Activated CD8-positive, alpha-beta T cell treated with anti-CD3 and anti-CD28 coated beads for 36 hours (primary cell): ENCODE measurements around the gene TCEAL2. TPM values are rescaled to one million over a fixed set of nuclear protein-coding genes. Genes with fewer than 3 reads are reported as not detected.
A peak's percentile ranks its signal among the peaks of the same experiment; 100 is the strongest.
"Not testable (repeated sequence)": the region's sequence is repeated elsewhere in the genome, so short reads cannot be mapped to it uniquely, and the experiment has no call there.

Experiments used
- ATAC-seq: fragments of 200-7000 bp; cut with Tn5 transposase; one replicate; pipeline ENCODE4 v1.10.0; 2021; ENCODE audit warnings: mild to moderate bottlenecking, moderate library complexity
- CTCF ChIA-PET: fragments of 350-600 bp; sonication (Branson Sonifier 250); formaldehyde crosslinking; loops from one replicate; lab custom pipeline; 2021; ENCODE audit warnings: antibody characterized with exemption; lab: Charles Lee
- POLR2A ChIA-PET: fragments of 350-600 bp; sonication (Branson Sonifier 250); formaldehyde crosslinking; loops from one replicate; lab custom pipeline; 2021; ENCODE audit warnings: antibody characterized with exemption; lab: Charles Lee
- DNase-seq: peaks from one replicate; pipeline ENCODE4 v3.0.0-alpha.2; 2020
- H3K27ac Mint-ChIP-seq: one replicate; pipeline ENCODE4 v1.8.0; 2021; ENCODE audit warnings: mild to moderate bottlenecking, mixed read lengths
- H3K27me3 Mint-ChIP-seq: one replicate; pipeline ENCODE4 v1.8.0; 2021; ENCODE audit warnings: mixed read lengths
- H3K36me3 Mint-ChIP-seq: one replicate; pipeline ENCODE4 v1.8.0; 2021; ENCODE audit warnings: low read depth, mixed read lengths
- H3K4me1 Mint-ChIP-seq: one replicate; pipeline ENCODE4 v1.8.0; 2021; ENCODE audit warnings: low read depth, mixed read lengths
- H3K4me3 Mint-ChIP-seq: one replicate; pipeline ENCODE4 v1.8.0; 2021; ENCODE audit warnings: mild to moderate bottlenecking, moderate library complexity, mixed read lengths
- H3K9me3 Mint-ChIP-seq: one replicate; pipeline ENCODE4 v1.8.0; 2021; ENCODE audit warnings: mixed read lengths
- CTCF ChIP-seq: fragments of 200-600 bp; IDR thresholded peaks from one replicate; pipeline ENCODE4 v1.8.0; 2022; ENCODE audit warnings: antibody characterized with exemption, mild to moderate bottlenecking
- intact Hi-C: fragments of 100-400 bp; cut with micrococcal nuclease; formaldehyde crosslinking; loops from one replicate; pipeline ENCODE4 v1.10.0; 2022
- total RNA-seq, 2 experiments: library from RNA; stranded (reverse); gene quantifications; one replicate each; pipeline ENCODE4 v1.2.3, GENCODE V29; 2021

The TCEAL2 gene
- total RNA-seq, 2 experiments from 2014 or later = 0.41 TPM; not detected in 1

DNA sequence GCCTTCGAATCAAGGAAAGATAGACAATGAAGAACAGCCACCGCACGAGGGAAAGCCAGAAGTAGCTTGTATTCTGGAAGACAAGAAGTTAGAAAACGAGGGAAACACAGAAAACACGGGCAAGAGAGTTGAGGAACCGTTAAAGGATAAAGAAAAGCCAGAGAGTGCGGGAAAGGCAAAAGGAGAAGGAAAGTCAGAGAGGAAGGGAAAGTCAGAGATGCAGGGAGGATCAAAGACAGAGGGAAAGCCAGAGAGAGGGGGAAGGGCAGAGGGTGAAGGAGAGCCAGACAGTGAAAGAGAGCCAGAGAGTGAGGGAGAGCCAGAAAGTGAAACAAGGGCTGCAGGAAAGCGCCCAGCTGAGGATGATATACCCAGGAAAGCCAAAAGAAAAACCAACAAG, 1.4 kb downstream of the TCEAL2 start:
- POLR2A ChIA-PET = no interaction called here
- H3K4me1 Mint-ChIP-seq = peaks cover 4% of the 10 kb centered on the region
- no peak for DNase-seq
- H3K27me3 Mint-ChIP-seq = peaks cover 30% of the 10 kb centered on the region
- intact Hi-C loops = no loop called here
- CTCF ChIA-PET = no interaction called here
- H3K4me3 Mint-ChIP-seq = no peak overlapping the region
- ATAC-seq = no peak
- no peak for TF ChIP-seq CTCF
- H3K9me3 Mint-ChIP-seq = no peaks in the 10 kb centered on the region
- H3K36me3 Mint-ChIP-seq = no peaks in the 10 kb centered on the region
- no peak overlapping the region for H3K27ac Mint-ChIP-seq

- intact Hi-C loops = no loop called here
- H3K36me3 Mint-ChIP-seq = no peaks in the 10 kb centered on the region
- H3K27me3 Mint-ChIP-seq = peaks cover 33% of the 10 kb centered on the region
- TF ChIP-seq CTCF = peak; percentile 23
- POLR2A ChIA-PET = no interaction called here
- no peak overlapping the region for H3K4me3 Mint-ChIP-seq
- ATAC-seq (no peak), DNase-seq (no peak)
- CTCF ChIA-PET = interaction anchor here (0.9 kb wide), 1 partner anchor 771 kb away, joined by 3 read pairs; no protein-coding TSS in a partner anchor
- H3K4me1 Mint-ChIP-seq = peaks cover 4% of the 10 kb centered on the region
- H3K27ac Mint-ChIP-seq = no peak overlapping the region
- no peaks in the 10 kb centered on the region for H3K9me3 Mint-ChIP-seq
Observed at GRCh38 chrX:102129473-102129872, 4.0 kb downstream of the TCEAL2 start.

GRCh38 chrX:102138064-102138463, 12.6 kb downstream of the TCEAL2 start:
- ATAC-seq = no peak
- H3K4me1 Mint-ChIP-seq = no peaks in the 10 kb centered on the region
- H3K36me3 Mint-ChIP-seq = no peaks in the 10 kb centered on the region
- CTCF ChIA-PET = no interaction called here
- POLR2A ChIA-PET = no interaction called here
- no peak overlapping the region for H3K4me3 Mint-ChIP-seq
- peaks cover 14% of the 10 kb centered on the region for H3K27me3 Mint-ChIP-seq
- no peak for TF ChIP-seq CTCF
- DNase-seq = no peak
- H3K27ac Mint-ChIP-seq = no peak overlapping the region
- no peaks in the 10 kb centered on the region for H3K9me3 Mint-ChIP-seq
- intact Hi-C loops = no loop called here

GRCh38 chrX:102140876-102141275, 15.4 kb downstream of the TCEAL2 start:
- CTCF ChIA-PET = interaction anchor here (1.5 kb wide), 1 partner anchor 13 kb away, joined by 3 read pairs; no protein-coding TSS in a partner anchor

DNA sequence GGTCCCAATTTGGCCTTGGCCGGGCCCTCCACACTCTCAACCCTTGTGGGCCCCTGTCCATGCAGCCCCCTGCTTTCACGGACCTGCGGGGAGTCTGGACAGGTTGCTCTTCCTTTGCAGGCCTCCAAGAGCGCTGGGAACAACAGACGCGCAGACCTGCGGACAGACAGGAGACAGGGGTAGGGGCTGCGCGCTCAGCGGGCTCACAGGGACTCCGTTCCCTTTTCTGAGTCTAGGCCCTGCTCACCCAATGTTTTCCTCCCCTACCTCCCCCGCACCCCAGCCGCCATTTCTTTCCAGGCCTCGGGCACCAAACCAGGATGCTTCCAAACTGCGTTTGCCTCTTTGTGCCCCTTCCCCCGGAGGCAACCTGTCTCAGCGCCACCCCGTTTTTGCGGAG, 16.2 kb downstream of the TCEAL2 start:
- intact Hi-C loops, DNase-seq, ATAC-seq, CTCF ChIA-PET, H3K36me3 Mint-ChIP-seq, H3K4me3 Mint-ChIP-seq, H3K9me3 Mint-ChIP-seq, H3K27ac Mint-ChIP-seq, POLR2A ChIA-PET, H3K4me1 Mint-ChIP-seq: not testable (repeated sequence)
- peaks cover 15% of the 10 kb centered on the region for H3K27me3 Mint-ChIP-seq

More at GRCh38 chrX:102140876-102141275, 15.4 kb downstream of the TCEAL2 start:
- ATAC-seq, H3K27ac Mint-ChIP-seq, H3K9me3 Mint-ChIP-seq, POLR2A ChIA-PET, intact Hi-C loops, DNase-seq, H3K4me3 Mint-ChIP-seq, H3K36me3 Mint-ChIP-seq, H3K4me1 Mint-ChIP-seq: not testable (repeated sequence)
- H3K27me3 Mint-ChIP-seq = peaks cover 17% of the 10 kb centered on the region

- H3K27ac Mint-ChIP-seq, H3K4me3 Mint-ChIP-seq, DNase-seq, CTCF ChIA-PET, H3K9me3 Mint-ChIP-seq, H3K4me1 Mint-ChIP-seq, POLR2A ChIA-PET, H3K36me3 Mint-ChIP-seq, intact Hi-C loops, ATAC-seq: not testable (repeated sequence)
- H3K27me3 Mint-ChIP-seq = peaks cover 12% of the 10 kb centered on the region
Observed at GRCh38 chrX:102142274-102142673, 16.8 kb downstream of the TCEAL2 start, which contains the start of gene TCEAL6. Gene TCEAL6, minus strand, starts transcription at chrX:102142481.
